Measurements from ENCODE around the gene SULT6B1.

SULT6B1 gene

DNA sequence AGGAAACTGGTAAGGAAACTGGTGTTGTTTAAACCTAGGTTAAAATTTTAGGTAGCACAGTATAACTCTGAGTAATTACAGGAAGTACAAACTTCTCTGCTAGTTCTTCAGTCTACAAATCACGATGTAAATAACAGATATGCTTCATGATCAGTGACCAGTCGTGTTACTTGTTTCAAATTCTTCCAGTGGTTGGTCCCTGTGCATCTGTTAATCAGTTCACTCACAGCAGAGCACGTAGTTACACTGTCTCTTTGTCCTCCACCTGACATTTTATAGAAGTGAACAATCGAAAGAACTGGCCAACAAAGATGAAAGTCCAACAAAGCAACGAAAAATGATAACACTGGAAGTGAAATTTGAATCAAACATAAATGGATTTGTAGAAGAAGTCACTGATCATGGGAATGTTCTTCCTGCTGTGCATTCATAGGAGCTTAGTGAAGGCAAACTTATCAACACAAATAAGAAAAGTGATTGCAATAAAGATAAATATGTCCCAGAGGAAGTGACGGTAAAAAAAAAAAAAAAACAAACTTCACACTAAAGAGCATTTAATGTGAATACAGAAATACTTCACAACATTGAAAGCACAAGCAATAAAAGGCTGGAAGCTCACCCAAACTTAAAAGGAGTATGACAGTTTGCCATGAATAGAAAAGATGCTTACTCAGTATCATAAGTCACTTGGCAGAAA is 38.7 kb downstream of the SULT6B1 start:
- no peak for DNase-seq (ENCODE audit: low spot score)

DNA sequence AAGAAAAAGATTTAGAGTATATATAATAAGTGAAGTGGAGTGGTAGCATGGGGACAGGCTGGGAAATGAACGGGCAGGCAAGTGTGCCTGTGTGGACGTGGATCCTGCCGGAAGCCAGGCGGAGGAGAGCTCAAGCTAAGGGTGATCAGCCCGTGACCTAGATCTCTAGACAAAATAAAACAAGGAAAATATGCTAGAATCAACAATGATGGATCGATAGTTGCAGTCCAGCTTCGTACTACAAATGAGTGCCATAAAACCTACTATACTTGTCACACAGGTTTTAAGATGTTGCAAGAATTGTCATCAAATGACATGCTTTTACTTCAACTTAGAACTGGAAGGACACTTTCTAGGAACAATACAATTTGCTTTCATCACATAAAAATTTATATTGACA is 40.1 kb downstream of the SULT6B1 start:
- DNase-seq (ENCODE audit: low spot score): no peak

DNA sequence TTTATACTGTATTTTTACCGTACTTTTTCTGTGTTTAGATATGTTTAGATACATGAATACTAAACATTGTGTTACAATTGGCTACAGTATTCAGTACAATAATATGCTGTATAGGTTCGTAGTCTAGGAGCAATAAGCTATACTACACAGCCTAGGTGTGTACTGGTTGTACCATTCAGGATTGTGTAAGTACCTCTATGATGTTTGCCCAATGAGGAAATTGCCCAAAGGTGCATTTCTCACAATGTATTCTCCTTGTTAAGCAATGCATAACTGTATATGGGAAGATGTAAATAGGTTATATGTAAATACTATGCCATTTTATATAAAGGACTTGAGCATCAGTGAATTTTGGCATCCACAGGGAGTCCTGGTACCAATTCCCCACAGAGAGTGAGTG is 42.4 kb downstream of the SULT6B1 start:
- DNase-seq (ENCODE audit: low spot score): no peak

DNA sequence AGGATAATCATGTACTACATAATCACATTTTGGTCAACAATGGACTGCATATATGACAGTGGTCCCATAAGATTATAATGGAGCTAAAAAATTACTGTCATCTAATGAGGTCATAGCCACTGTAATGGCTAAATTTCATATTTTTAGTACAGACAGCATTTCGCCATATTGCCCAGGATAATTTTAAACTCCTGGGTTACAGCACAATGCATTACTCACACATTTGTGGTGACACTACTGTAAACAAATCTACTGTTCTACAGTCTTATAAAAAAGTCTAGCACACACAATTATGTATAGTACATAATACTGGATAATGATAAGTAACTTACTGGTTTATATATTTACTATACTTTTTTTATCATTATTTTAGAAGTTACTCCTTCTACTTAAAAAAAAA is 44.5 kb downstream of the SULT6B1 start:
- no peak for DNase-seq (ENCODE audit: low spot score)

DNA sequence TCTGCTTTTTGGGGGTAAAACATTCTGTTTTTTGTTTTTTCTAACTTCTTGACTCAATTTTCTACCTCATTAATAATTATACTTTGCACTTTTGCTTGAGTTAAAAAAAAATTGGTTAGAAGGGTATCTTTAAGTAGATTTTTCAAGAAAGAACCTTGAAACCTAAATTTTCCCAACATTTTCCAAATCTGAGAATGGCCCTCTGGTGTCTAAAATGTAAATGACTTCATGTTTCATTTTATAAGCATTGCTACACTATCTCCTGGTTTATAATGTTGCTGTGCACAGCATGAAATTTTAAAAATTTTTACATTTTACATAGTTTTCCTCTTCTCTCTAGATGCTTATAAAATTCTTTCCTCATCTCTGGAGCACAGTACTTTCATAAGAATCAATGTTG is 45.9 kb downstream of the SULT6B1 start:
- no peak for DNase-seq (ENCODE audit: low spot score)

DNA sequence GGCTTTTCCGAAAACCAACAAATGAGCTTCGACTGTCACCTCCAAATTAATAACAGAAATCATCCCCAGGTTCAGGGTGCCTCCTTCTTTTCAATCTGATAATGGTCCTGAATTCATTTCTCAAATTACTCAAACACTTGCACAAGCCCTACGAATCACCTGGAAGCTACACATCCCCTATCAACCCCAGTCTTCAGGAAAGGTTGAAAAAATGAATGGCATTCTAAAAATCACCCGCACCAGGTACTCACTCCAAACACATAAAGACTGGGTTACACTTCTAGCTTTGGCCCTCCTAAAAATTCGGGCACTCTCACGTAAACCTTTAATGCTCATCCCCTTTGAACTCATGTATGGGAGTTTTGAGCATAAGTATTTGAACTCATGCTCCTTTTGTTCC is 55.6 kb downstream of the SULT6B1 start:
- DNase-seq (ENCODE audit: low spot score): no peak

DNA sequence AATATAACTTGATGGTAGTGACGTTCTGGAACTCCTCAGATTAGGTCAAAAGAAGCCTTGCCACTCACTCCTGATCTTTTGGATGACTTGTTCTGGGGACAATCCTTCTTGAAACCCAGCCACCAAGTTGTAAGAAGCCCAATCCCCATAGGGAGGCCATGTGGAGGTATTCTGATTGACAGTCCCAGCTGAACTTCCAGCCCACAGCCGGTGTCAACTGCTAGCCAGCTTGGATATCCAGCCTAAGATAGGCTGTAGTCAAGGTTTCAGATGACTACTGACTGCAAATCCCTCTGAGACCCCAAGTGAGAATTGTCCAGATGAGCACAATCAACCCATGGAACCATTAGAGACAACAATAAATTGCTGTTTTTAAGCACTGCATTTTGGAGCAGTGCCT is 63.1 kb downstream of the SULT6B1 start:
- no peak for DNase-seq (ENCODE audit: low spot score)

DNA sequence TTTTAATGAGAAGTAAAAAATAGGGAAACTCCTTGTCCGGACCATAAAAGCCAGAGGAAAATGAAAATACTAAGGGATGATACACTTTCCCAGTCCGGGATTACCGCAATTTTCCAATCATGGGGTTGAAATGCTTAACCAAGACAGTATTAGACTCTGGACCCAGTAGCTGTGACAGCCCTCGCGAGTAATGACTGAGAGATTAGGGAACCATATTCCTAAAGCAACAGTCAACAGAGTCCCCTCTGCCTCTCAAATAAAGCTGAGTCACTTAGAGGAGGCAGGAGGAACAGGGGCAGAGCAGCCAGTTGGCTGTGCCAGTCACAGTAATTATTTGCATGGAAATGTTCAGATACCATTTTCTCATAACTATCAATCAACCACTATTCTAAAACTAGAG is 69.3 kb downstream of the SULT6B1 start:
- DNase-seq (ENCODE audit: low spot score): no peak

All from AG08396 (cell line).